ENCODE measurements around the gene CSF1R.
"Not testable (repeated sequence)": the region's sequence is repeated elsewhere in the genome, so short reads cannot be mapped to it uniquely, and the experiment has no call there.

Gene CSF1R

DNA sequence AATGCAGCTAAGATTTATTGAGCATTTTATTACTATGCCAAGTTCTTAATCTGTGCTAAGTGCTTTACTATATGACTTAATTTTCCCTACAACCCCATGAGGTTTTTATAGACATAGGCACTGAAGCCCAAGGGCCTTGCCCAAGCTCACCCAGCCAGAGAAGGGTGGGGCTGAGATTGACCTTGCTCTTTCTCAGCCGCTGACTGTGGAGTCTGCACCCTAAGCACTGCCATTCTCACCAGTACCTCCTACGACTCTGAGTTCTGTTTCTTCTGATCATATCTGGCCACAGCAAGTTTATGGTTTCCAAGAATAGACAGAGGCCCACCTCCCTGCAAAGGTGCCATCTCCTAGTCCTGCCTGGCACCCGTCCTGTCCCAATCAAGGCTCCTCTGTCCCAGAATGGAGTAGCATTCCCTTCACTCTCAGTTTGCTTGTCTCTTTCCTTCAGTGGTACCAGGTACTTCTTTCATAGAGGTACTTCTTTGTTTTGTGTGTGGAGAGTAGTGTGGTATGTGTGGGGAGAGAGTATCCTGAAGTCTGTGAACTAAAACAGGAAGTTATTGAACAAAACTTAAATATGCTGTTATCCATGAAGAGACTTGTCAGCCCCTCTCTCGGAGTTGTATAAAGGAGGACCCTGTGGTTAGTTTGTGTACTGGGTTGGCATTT lies 42.6 kb downstream of the CSF1R start:
- Histone ChIP-seq H3K4me1 (ENCODE audit: control insufficient read depth, insufficient read depth, low read length) (no peaks in the 10 kb centered on the region), H3K9me3 (ENCODE audit: control insufficient read depth, low read length) (no peaks in the 10 kb centered on the region), H3K27me3 (ENCODE audit: control insufficient read depth, insufficient read depth, low read length, poor library complexity, severe bottlenecking) (no peaks in the 10 kb centered on the region), H3K36me3 (ENCODE audit: control insufficient read depth, insufficient read depth, low read length) (peaks cover 46% of the 10 kb centered on the region), H3K27ac (ENCODE audit: insufficient read depth, low read depth, low read length, poor library complexity, severe bottlenecking) (no peak overlapping the region), H3K4me3 (ENCODE audit: insufficient read depth, low read depth, low read length) (no peak overlapping the region)
- 91 to 93% methylated on average over 4 of the region's 4 CpGs for WGBS, 2 experiments

- Histone ChIP-seq H3K4me1 (ENCODE audit: control insufficient read depth, insufficient read depth, low read length) (no peaks in the 10 kb centered on the region), H3K36me3 (ENCODE audit: control insufficient read depth, insufficient read depth, low read length) (peaks cover 42% of the 10 kb centered on the region)
- WGBS, 2 experiments, result 92 to 100% methylated on average over 3 of the region's 3 CpGs
Measured at GRCh38 chr5:150042459-150042858, 43.9 kb downstream of the CSF1R start.

GRCh38 chr5:150038547-150038946 lies 47.8 kb downstream of the CSF1R start:
- Histone ChIP-seq H3K36me3 (ENCODE audit: control insufficient read depth, insufficient read depth, low read length) (peaks cover 45% of the 10 kb centered on the region), H3K27me3 (ENCODE audit: control insufficient read depth, insufficient read depth, low read length, poor library complexity, severe bottlenecking) (no peaks in the 10 kb centered on the region), H3K4me1 (ENCODE audit: control insufficient read depth, insufficient read depth, low read length) (no peaks in the 10 kb centered on the region), H3K4me3 (ENCODE audit: insufficient read depth, low read depth, low read length) (no peak overlapping the region), H3K9me3 (ENCODE audit: control insufficient read depth, low read length) (no peaks in the 10 kb centered on the region), H3K27ac (ENCODE audit: insufficient read depth, low read depth, low read length, poor library complexity, severe bottlenecking) (no peak overlapping the region)
- WGBS, 2 experiments, result 96 to 97% methylated on average over 2 of the region's 2 CpGs

More at GRCh38 chr5:150042459-150042858, 43.9 kb downstream of the CSF1R start:
- no peak overlapping the region for H3K27ac ChIP-seq (ENCODE audit: insufficient read depth, low read depth, low read length, poor library complexity, severe bottlenecking)
- no peak overlapping the region for H3K4me3 ChIP-seq (ENCODE audit: insufficient read depth, low read depth, low read length)
- no peaks in the 10 kb centered on the region for H3K27me3 ChIP-seq (ENCODE audit: control insufficient read depth, insufficient read depth, low read length, poor library complexity, severe bottlenecking)
- no peaks in the 10 kb centered on the region for H3K9me3 ChIP-seq (ENCODE audit: control insufficient read depth, low read length)

GRCh38 chr5:150036513-150036912 lies 49.8 kb downstream of the CSF1R start:
- H3K36me3 ChIP-seq (ENCODE audit: control insufficient read depth, insufficient read depth, low read length), result peaks cover 48% of the 10 kb centered on the region
- no peak overlapping the region for H3K4me3 ChIP-seq (ENCODE audit: insufficient read depth, low read depth, low read length)
- H3K4me1 ChIP-seq (ENCODE audit: control insufficient read depth, insufficient read depth, low read length), result no peaks in the 10 kb centered on the region
- H3K9me3 ChIP-seq (ENCODE audit: control insufficient read depth, low read length), result no peaks in the 10 kb centered on the region
- H3K27me3 ChIP-seq (ENCODE audit: control insufficient read depth, insufficient read depth, low read length, poor library complexity, severe bottlenecking), result no peaks in the 10 kb centered on the region
- H3K27ac ChIP-seq (ENCODE audit: insufficient read depth, low read depth, low read length, poor library complexity, severe bottlenecking), result no peak overlapping the region
- 93 to 94% methylated on average over 9 of the region's 9 CpGs for WGBS, 2 experiments

DNA sequence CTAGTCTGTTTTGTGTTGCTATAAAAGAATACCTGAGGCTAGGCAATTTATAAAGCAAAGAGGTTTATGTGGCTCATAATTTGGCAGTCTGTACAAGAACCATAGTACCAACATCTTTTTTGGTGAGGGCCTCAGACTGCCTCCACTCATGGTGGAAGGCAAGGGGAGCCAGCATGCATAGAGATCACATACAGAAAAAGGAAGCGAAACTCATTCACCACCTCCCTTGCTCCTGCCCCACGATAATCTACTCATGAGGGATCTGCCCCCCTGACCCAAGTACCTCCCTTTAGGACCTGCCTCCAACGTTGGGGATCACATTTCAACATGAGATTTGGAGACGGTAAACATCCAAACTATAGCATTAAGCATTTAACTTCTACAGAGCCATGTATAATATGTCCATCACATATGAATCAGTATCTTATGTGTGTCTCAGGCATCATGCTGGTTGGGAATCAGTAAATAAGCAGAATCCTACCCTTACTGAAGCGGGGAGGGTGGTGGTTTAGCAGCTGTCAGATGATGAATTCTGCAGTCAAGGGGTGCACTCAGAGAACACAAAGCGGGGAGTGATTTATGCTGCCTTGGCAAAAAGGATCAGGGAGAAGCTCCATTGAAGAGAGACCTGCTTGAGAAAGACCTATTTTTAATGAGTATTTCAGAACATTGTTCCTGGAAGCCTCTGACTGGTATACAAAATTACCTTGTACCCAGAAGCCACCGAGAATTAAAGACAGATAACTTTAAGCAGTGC lies 51.0 kb downstream of the CSF1R start:
- no peaks in the 10 kb centered on the region for H3K9me3 ChIP-seq (ENCODE audit: control insufficient read depth, low read length)
- no peak overlapping the region for H3K4me3 ChIP-seq (ENCODE audit: insufficient read depth, low read depth, low read length)
- 89 to 91% methylated on average over 7 of the region's 7 CpGs for WGBS, 2 experiments
- no peaks in the 10 kb centered on the region for H3K4me1 ChIP-seq (ENCODE audit: control insufficient read depth, insufficient read depth, low read length)
- peaks cover 48% of the 10 kb centered on the region for H3K36me3 ChIP-seq (ENCODE audit: control insufficient read depth, insufficient read depth, low read length)
- no peaks in the 10 kb centered on the region for H3K27me3 ChIP-seq (ENCODE audit: control insufficient read depth, insufficient read depth, low read length, poor library complexity, severe bottlenecking)
- H3K27ac ChIP-seq (ENCODE audit: insufficient read depth, low read depth, low read length, poor library complexity, severe bottlenecking), result no peak overlapping the region

DNA sequence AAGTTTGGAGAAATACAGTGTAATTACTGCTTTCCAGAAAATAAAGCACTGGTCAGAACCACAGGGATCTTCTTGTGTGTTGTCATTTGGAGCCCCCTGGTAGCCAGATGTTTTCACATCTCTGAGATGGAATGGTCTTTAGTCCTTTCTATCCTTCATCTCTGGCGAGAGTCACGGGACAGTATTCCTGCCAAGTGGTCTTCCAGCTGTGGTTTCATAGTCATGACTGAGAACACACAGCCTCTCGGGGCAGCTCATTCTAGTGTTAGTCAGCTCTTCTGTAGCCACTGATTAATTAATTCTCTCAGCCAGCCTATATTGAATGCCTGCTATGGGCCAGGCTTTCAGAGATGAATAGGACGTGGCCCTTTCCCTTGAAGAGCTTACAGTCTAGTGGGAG lies 51.7 kb downstream of the CSF1R start:
- no peak overlapping the region for H3K4me3 ChIP-seq (ENCODE audit: insufficient read depth, low read depth, low read length)
- H3K27me3 ChIP-seq (ENCODE audit: control insufficient read depth, insufficient read depth, low read length, poor library complexity, severe bottlenecking), result no peaks in the 10 kb centered on the region
- WGBS, 2 experiments, result 91 to 93% methylated on average over 4 of the region's 4 CpGs
- H3K36me3 ChIP-seq (ENCODE audit: control insufficient read depth, insufficient read depth, low read length), result peaks cover 49% of the 10 kb centered on the region
- no peaks in the 10 kb centered on the region for H3K4me1 ChIP-seq (ENCODE audit: control insufficient read depth, insufficient read depth, low read length)
- no peak overlapping the region for H3K27ac ChIP-seq (ENCODE audit: insufficient read depth, low read depth, low read length, poor library complexity, severe bottlenecking)
- H3K9me3 ChIP-seq (ENCODE audit: control insufficient read depth, low read length), result no peaks in the 10 kb centered on the region

GRCh38 chr5:150033334-150033733 lies 53.0 kb downstream of the CSF1R start:
- no peak overlapping the region for H3K27ac ChIP-seq (ENCODE audit: insufficient read depth, low read depth, low read length, poor library complexity, severe bottlenecking)
- no peak overlapping the region for H3K4me3 ChIP-seq (ENCODE audit: insufficient read depth, low read depth, low read length)
- 95 to 97% methylated on average over 4 of the region's 4 CpGs for WGBS, 2 experiments

DNA sequence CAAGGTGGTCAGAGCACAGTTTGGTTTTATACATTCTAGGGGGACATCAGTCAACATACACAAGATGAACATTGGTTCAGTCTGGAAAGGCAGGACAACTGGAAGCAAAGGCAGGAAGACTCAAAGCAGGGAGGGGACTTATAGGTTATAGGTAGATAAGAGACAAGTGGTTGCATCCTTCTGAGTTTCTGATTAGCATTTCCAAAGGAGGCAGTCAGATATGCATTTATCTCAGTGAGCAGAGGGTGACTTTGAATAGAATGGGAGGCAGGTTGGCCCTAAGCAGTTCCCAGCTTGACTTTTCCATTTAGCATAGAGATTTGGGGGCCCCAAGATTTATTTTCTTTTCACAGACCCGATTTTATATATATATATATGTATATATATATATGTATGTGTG lies 58.3 kb downstream of the CSF1R start:
- H3K27me3 ChIP-seq (ENCODE audit: control insufficient read depth, insufficient read depth, low read length, poor library complexity, severe bottlenecking); H3K4me3 ChIP-seq (ENCODE audit: insufficient read depth, low read depth, low read length); H3K4me1 ChIP-seq (ENCODE audit: control insufficient read depth, insufficient read depth, low read length); H3K9me3 ChIP-seq (ENCODE audit: control insufficient read depth, low read length); H3K27ac ChIP-seq (ENCODE audit: insufficient read depth, low read depth, low read length, poor library complexity, severe bottlenecking): not testable (repeated sequence)
- WGBS, 2 experiments, result no CpG with 5 or more reads among the region's 1 CpG
- H3K36me3 ChIP-seq (ENCODE audit: control insufficient read depth, insufficient read depth, low read length), result peaks cover 38% of the 10 kb centered on the region

More at GRCh38 chr5:150033334-150033733, 53.0 kb downstream of the CSF1R start:
- no peaks in the 10 kb centered on the region for H3K4me1 ChIP-seq (ENCODE audit: control insufficient read depth, insufficient read depth, low read length)
- no peaks in the 10 kb centered on the region for H3K27me3 ChIP-seq (ENCODE audit: control insufficient read depth, insufficient read depth, low read length, poor library complexity, severe bottlenecking)
- no peaks in the 10 kb centered on the region for H3K9me3 ChIP-seq (ENCODE audit: control insufficient read depth, low read length)
- peaks cover 49% of the 10 kb centered on the region for H3K36me3 ChIP-seq (ENCODE audit: control insufficient read depth, insufficient read depth, low read length)

DNA sequence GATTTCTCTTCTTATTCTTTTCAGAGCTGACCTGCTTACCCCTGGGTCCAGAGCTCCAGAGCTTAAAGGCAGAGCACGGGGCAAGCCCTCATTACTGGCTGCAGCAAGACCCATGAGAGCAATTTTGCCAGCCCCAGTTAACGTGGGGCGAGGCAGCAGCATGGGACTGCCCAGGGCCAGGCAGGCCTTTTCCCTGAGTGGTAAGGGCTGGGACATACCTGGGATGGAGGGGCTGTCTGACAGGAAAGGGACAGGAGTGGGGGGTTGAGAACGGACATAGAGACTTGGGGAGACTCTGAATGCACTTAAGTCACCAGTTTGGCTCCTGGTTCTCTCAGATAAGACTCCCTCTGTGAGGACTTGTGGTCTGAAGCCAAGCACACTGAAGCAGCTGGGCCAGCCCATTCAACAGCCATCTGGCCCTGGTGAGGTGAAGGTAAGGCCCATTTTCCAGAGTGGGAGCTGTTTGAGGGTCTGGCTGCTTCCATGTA lies 59.6 kb downstream of the CSF1R start:
- Histone ChIP-seq H3K9me3 (ENCODE audit: control insufficient read depth, low read length) (no peaks in the 10 kb centered on the region), H3K4me3 (ENCODE audit: insufficient read depth, low read depth, low read length) (no peak overlapping the region), H3K27me3 (ENCODE audit: control insufficient read depth, insufficient read depth, low read length, poor library complexity, severe bottlenecking) (no peaks in the 10 kb centered on the region), H3K4me1 (ENCODE audit: control insufficient read depth, insufficient read depth, low read length) (no peaks in the 10 kb centered on the region), H3K27ac (ENCODE audit: insufficient read depth, low read depth, low read length, poor library complexity, severe bottlenecking) (no peak overlapping the region), H3K36me3 (ENCODE audit: control insufficient read depth, insufficient read depth, low read length) (peaks cover 40% of the 10 kb centered on the region)
- 95 to 96% methylated on average over 4 of the region's 4 CpGs for WGBS, 2 experiments

DNA sequence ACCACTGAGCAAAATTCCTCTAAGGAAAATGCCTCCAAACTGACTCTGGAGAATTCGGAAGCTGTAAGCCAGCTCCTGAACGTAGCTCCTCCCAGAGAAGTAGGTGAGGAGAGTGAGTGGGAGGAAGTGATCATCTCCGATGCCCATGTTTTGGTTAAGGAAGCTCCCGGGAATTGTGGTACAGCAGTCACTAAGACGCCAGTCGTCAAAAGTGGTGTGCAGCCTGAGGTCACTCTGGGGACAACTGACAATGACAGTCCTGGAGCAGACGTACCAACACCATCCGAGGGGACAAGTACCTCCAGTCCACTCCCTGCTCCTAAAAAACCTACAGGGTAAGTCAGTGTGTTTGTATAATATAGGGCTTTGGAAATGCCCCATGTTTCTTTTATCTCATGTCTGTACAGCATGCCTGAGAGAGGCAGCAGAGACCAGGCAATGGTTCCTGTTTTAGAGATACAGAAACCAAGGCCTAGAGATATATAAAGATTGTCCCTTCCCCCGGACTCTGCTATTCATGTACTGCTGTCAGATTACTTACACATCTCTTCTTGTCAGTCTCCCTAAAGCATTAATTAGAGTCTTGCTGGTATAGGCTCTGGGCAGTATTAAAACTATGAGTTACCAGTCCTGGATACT lies 61.9 kb downstream of the CSF1R start:
- Histone ChIP-seq H3K9me3 (ENCODE audit: control insufficient read depth, low read length) (no peaks in the 10 kb centered on the region), H3K4me1 (ENCODE audit: control insufficient read depth, insufficient read depth, low read length) (no peaks in the 10 kb centered on the region), H3K4me3 (ENCODE audit: insufficient read depth, low read depth, low read length) (no peak overlapping the region), H3K27ac (ENCODE audit: insufficient read depth, low read depth, low read length, poor library complexity, severe bottlenecking) (no peak overlapping the region), H3K36me3 (ENCODE audit: control insufficient read depth, insufficient read depth, low read length) (peaks cover 29% of the 10 kb centered on the region), H3K27me3 (ENCODE audit: control insufficient read depth, insufficient read depth, low read length, poor library complexity, severe bottlenecking) (no peaks in the 10 kb centered on the region)
- WGBS, 2 experiments, result 95 to 96% methylated on average over 9 of the region's 9 CpGs

Measured in ectodermal cell (in vitro differentiated cells).